K562 (cell line): Measurements from ENCODE around the gene GATC. TPM values are rescaled to one million over a fixed set of nuclear protein-coding genes. Genes with fewer than 3 reads are reported as not detected.

Experiments
- ATF6 ChIP-seq: sonication (generic); formaldehyde crosslinking; IDR thresholded peaks from 2 replicates; pipeline ENCODE4 v1.4.0; 2020; ENCODE audit warnings: mild to moderate bottlenecking, missing genetic modification reagents
- CBX3 ChIP-seq, 2 experiments: IDR thresholded peaks; 1 replicate in 1 of 2; 2 replicates in 1 of 2; pipeline ENCODE4 v1.6.1; 2012; ENCODE audit warnings: inconsistent platforms in 2 of 2, low read length in 2 of 2, borderline replicate concordance in 1 of 2, control low read depth in 1 of 2
- HDAC2 ChIP-seq: fragments of 450-650 bp; IDR thresholded peaks from 2 replicates; pipeline ENCODE4 v1.6.1; 2016; ENCODE audit warnings: mild to moderate bottlenecking
- HIVEP1 ChIP-seq: fragments of 250-450 bp; sonication (Bioruptor Pico); IDR thresholded peaks from 2 replicates; pipeline ENCODE4 v1.4.0; 2020; ENCODE audit warnings: mild to moderate bottlenecking
- LCOR ChIP-seq: sonication (generic); formaldehyde crosslinking; IDR thresholded peaks from 2 replicates; pipeline ENCODE4 v1.8.0; 2022; ENCODE audit warnings: mild to moderate bottlenecking, missing genetic modification reagents
- MEIS2 ChIP-seq: fragments of 450-650 bp; IDR thresholded peaks from 2 replicates; pipeline ENCODE4 v1.6.1; 2014; ENCODE audit warnings: mild to moderate bottlenecking; ENCODE audit not compliant: partially characterized antibody
- NBN ChIP-seq: fragments of 450-650 bp; IDR thresholded peaks from 2 replicates; pipeline ENCODE4 v1.6.1; 2016; ENCODE audit warnings: low read depth, mild to moderate bottlenecking
- POLR2G ChIP-seq: fragments of 200-400 bp; formaldehyde crosslinking; IDR thresholded peaks from 2 replicates; pipeline ENCODE4 v1.6.1; 2017; ENCODE audit warnings: low read depth, mild to moderate bottlenecking, antibody characterized with exemption, low read length, moderate library complexity
- SIN3B ChIP-seq: fragments of 450-650 bp; IDR thresholded peaks from 2 replicates; pipeline ENCODE4 v1.6.1; 2017; ENCODE audit warnings: low read depth, mild to moderate bottlenecking, moderate library complexity
- SMC3 ChIP-seq: conservative IDR thresholded peaks from 2 replicates; pipeline ENCODE4 v1.6.1; 2011; ENCODE audit warnings: low read depth, low read length, improper control_type of control experiment; ENCODE audit not compliant: insufficient read depth
- TFAP4 ChIP-seq: sonication (generic); formaldehyde crosslinking; IDR thresholded peaks from 2 replicates; pipeline ENCODE4 v1.8.0; 2022; ENCODE audit warnings: missing genetic modification reagents, mild to moderate bottlenecking, moderate library complexity, borderline replicate concordance
- polyA plus RNA-seq, 8 experiments: library from polyadenylated mRNA; depleted of rRNA in 4 of 8; stranded (reverse) in 5 of 8; unstranded in 3 of 8; fragments of >200 nt; fragmentation: Nextera tagmentation in 2 of 8; fragmentation: Illumina TruSeq in 1 of 8; extraction: Ambion mirVana in 2 of 8; extraction: Trizol in 1 of 8; gene quantifications; 2 replicates each; pipeline versions ENCODE4 v1.2.1 to v1.2.3, GENCODE V29; 2011 to 2014; ENCODE audit warnings: inconsistent platforms in 1 of 8, missing spikeins in 1 of 8
- total RNA-seq, 7 experiments: library from RNA; depleted of rRNA in 6 of 7; stranded (reverse); fragments of >200 nt in 6 of 7; fragmentation: Illumina TruSeq in 2 of 7; extraction: Trizol in 2 of 7; gene quantifications; 2 replicates each; pipeline versions ENCODE4 v1.2.1 to v1.2.3, GENCODE V29; 2011 to 2021; ENCODE audit warnings: low replicate concordance in 1 of 7
- TF ChIP-seq, protein P1 (sequence below), 2 experiments: fragments of 450-650 bp; formaldehyde crosslinking in 1 of 2; IDR thresholded peaks; 2 replicates each; pipeline versions ENCODE4 v1.4.0 to v1.6.1; 2014 to 2020; ENCODE audit warnings: mild to moderate bottlenecking in 2 of 2, borderline replicate concordance in 1 of 2, low read depth in 1 of 2
- TF ChIP-seq, protein P2 (sequence below): sonication (generic); formaldehyde crosslinking; IDR thresholded peaks from 2 replicates; pipeline ENCODE4 v1.8.0; 2022; ENCODE audit warnings: mild to moderate bottlenecking, missing genetic modification reagents, borderline replicate concordance

GATC gene
- total and polyA plus RNA-seq, 9 of the 15 experiments (the other 6 are each of a cell fraction or from before 2014, with no cell fraction given): 5.8 to 52.6 (median 28.2) TPM

GRCh38 chr12:120469450-120470149 lies 23.4 kb downstream of the GATC start, which contains the start of gene SRSF9 (continued):
- TF ChIP-seq ATF6 (peak; percentile 38; the same call in 1 of the 2 replicates), HIVEP1 (no peak), TFAP4 (CRISPR knock-in tag) (peak; percentile 74; the same call in 1 of the 2 replicates), CBX3 (IDR thresholded peaks at IDR 0.05; ENCODE audit: borderline replicate concordance in 1 of 2, low read length in 2 of 2) (peak in 1 of 2 experiments; percentile 35; a peak in 1 of 3 replicates), SMC3 (0 out of 2 replicates have a peak, but pooled peaks have one; percentile 30), MEIS2 (peak; percentile 84), POLR2G (peak; percentile 93), SIN3B (peak; percentile 71), NBN (no peak), HDAC2 (peak; percentile 41; the same call in 1 of the 2 replicates), LCOR (0 out of 2 replicates have a peak, but pooled peaks have one; percentile 18)
- TF ChIP-seq, protein P1, sequence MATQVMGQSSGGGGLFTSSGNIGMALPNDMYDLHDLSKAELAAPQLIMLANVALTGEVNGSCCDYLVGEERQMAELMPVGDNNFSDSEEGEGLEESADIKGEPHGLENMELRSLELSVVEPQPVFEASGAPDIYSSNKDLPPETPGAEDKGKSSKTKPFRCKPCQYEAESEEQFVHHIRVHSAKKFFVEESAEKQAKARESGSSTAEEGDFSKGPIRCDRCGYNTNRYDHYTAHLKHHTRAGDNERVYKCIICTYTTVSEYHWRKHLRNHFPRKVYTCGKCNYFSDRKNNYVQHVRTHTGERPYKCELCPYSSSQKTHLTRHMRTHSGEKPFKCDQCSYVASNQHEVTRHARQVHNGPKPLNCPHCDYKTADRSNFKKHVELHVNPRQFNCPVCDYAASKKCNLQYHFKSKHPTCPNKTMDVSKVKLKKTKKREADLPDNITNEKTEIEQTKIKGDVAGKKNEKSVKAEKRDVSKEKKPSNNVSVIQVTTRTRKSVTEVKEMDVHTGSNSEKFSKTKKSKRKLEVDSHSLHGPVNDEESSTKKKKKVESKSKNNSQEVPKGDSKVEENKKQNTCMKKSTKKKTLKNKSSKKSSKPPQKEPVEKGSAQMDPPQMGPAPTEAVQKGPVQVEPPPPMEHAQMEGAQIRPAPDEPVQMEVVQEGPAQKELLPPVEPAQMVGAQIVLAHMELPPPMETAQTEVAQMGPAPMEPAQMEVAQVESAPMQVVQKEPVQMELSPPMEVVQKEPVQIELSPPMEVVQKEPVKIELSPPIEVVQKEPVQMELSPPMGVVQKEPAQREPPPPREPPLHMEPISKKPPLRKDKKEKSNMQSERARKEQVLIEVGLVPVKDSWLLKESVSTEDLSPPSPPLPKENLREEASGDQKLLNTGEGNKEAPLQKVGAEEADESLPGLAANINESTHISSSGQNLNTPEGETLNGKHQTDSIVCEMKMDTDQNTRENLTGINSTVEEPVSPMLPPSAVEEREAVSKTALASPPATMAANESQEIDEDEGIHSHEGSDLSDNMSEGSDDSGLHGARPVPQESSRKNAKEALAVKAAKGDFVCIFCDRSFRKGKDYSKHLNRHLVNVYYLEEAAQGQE (IDR thresholded peaks at IDR 0.05; ENCODE audit: borderline replicate concordance): no peak; the same call in 1 of the 2 replicates
- TF ChIP-seq, protein P1 (CRISPR knock-in tag; IDR thresholded peaks at IDR 0.05; ENCODE audit: low read depth): 0 out of 2 replicates have a peak, but pooled peaks have one; percentile 49
- TF ChIP-seq, protein P2, sequence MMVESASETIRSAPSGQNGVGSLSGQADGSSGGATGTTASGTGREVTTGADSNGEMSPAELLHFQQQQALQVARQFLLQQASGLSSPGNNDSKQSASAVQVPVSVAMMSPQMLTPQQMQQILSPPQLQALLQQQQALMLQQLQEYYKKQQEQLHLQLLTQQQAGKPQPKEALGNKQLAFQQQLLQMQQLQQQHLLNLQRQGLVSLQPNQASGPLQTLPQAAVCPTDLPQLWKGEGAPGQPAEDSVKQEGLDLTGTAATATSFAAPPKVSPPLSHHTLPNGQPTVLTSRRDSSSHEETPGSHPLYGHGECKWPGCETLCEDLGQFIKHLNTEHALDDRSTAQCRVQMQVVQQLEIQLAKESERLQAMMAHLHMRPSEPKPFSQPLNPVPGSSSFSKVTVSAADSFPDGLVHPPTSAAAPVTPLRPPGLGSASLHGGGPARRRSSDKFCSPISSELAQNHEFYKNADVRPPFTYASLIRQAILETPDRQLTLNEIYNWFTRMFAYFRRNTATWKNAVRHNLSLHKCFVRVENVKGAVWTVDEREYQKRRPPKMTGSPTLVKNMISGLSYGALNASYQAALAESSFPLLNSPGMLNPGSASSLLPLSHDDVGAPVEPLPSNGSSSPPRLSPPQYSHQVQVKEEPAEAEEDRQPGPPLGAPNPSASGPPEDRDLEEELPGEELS (CRISPR knock-in tag): 0 out of 2 replicates have a peak, but pooled peaks have one; percentile 74
